ENCODE data around the gene PRADC1.

The PRADC1 gene

DNA sequence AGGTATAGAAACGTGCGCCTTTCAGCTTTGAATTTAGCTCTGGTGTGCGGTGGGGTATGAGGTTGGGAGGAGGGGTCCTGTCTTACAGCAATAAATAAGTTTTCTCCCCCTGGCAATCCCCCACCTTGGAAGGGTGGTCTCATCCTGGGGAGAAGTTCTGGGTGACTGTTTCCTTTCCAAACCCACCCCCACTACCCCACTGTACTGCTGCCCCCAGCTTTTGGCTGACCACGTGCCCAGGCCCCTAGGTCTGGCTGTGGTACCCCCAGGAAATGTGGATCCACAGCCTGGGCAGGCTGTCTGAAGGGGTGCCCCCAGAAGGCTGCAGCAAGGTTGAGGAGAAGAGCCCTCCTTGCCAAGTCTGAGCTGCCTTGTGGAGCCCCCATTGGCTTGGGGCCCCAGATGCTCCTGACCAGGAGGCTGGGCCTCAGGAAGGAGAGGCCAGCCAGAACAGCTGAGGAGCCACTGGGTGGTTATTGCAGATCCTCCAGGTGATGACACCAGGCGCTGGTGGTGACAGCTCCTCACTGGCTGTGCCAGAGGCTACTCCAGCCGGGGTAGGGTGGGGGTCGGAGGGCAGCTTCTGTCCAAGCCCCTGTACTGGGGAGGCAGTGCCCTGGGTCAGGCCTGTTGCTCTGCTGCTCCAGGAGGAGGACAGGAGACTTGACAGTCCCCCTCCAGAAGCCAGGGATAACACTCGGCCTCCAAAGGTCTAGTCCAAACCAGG lies 25.3 kb upstream of the PRADC1 start:
- no peak for DNase-seq

DNA sequence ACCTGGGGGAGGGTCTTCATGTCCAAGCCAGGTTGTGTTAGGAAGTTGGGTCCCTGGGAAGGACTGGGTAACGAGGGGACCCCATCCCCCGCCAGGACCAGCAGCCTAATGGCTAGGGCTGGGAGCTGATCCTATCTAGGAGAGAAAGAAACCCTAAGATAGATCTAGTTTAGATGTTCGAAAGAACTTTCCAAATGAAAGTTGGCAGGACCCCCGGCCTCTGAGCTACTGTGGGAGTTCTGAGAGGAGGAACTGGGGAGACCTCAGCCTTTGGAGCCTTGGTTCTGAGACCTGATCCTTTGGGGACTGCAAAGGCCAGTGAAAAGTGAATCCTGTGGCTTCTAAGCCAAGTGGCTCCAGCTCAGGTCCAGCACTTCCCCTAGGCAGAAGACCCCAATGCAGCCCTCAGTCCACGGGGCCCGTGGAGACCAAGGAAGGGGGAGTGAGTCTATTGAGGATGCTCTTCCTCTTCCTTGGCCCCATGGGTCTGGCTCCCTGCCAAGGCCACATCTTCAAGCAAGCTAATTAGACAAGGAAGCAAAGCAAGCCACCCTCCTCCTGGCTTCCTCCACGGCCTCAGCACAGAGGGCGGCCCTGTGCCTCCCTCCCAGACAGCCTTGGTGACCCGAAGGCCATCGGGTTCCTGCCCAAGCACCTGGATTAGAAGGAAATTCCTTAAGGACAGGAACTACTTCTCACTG lies 24.5 kb upstream of the PRADC1 start:
- DNase-seq, result peak; percentile 60

DNA sequence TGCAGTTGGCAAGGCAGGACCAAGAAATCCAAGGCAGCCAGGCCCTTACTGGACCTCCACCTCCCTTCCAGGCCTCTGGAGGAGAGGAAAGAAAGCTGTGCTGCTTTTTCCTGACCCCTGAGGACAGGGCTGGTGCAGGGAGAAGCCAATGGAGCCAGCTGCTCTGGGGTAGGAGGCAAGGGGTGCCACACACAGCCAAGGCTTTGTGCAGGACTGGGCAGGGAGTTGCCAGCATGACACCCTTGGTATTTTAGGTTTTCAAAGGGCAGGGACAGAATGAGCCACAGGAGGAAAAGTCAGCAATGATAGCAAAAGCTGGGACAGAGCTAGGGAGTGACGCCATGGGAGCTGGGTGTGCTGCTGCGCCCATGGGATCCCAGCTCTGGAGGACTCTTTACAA lies 24.0 kb upstream of the PRADC1 start:
- DNase-seq, result no peak

DNA sequence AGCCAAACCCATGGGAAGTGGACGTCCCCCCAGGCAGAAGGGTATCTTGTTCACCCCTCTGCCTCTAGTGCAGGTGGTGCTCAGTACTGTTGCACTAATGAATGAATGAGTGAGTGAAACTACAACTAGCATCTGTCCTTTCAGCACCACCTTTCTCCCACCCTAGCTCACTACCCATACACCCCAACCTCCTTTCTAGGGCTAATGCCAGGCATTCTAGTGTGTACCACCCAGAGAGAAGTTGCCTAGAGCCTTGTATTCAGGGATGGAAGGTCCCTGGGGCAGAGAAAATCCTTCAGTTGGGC lies 23.5 kb upstream of the PRADC1 start:
- no peak for DNase-seq

DNA sequence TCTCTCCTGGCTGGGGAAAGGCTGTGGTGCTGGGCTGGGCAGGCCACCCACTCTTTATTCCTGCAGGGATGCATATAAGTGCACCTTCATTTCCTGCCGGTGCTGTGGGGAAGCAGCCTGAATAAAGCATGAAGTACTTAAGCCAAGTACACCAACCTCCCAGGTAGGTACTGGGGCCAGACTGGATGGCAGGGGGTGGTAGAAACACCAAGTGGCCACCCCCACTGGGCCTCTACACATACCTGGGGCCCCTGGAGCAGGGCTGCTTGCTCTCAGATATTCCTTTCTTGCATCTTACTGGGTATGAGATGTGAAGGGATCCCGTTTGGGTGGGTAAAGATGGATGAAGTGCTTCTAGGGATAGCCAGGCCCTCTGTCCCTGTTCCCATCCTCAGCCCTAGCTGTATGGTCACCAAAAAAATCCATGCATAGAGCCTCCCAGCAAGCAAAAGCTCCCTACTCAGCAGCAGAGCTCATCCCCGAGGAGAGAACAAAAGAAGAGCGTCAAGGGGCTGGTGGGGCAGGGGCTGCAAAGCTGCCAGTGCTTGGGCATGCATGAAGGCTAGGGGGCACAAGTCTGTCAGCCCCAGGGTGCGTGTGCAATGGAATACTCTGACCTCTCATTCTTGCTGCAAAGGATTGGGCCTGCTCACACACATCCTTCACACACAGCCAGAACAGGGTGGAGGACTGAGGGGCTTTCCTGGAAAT lies 23.0 kb upstream of the PRADC1 start:
- DNase-seq, result no peak

DNA sequence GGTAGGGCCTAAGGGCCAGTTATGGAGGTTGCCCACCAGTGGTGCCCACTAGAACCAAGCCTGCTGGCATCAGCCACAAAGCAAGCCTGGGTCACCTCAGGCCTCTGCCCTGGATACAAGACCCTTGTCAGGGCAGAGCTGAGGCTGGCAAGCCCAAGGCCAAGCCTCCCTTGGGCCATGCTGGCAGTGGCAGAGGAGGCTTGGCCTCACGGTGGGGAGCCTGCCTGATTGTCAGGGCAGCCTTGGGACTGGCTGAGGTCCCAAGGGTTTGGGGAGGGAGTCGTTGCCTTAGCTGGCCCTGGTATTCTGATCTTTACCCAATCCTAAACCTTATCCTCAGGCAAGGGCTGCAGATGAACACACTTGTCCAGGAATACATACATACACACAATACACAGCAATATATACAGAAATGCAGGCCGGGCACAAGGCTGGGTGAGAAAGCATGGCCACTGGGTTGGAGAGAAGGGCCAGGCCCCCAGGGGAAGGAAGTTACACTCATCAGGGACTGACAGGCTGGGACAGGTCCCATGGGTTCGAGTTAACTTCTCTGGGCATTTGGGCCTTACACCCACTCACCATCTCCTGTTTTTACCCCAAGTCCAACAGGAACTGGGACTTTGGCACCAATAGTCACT lies 22.1 kb upstream of the PRADC1 start:
- DNase-seq, result no peak

DNA sequence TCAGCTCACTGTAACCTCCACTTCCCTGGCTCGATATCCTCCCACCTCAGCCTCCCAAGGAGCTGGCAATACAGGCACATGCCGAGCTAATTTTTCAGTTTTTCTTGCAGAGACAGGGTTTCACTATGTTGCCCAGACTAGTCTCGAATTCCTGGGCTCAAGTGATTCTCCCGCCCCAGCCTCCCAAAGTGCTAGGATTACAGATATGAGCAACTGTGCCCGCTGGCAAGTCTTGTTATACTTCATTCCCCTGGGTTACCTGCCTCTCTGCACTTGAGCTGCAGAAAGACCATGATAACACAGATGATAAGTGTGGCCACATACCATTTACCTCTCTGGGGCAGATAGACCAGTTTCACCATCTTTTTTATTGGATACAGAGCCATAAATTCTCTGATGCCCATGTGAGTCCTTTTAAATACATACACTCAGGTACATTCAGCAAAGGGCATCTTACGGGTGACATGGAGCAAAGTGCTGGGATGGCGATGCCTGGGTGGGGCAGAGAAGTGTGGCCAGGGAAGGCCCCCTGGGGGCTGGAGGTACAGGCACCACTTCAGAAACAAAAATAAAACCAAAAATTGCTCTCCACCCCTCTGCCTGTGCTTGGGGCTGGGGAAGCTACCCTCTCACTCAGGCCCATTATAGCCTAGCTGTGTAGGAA lies 21.4 kb upstream of the PRADC1 start:
- no peak for DNase-seq

DNA sequence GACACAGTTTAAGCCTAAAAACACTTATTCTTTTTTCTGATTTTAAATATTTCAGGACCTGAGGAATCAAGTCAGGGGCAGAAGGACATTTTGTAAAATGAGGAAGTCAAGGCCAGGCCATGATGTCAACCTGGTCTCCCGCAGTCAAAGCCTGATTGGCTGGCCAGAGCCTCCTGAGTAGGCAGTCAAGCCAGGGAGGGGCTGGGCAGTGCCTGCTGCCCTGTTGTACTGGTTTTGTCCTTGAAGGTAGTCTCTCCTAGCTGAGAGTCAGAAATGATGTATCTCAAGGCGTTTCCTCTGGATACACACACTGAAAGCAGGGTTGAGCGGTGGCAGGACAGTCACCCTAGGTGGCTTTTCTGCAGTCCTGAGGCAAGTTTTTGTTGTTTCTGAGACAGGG lies 20.9 kb upstream of the PRADC1 start:
- DNase-seq, result no peak

DNA sequence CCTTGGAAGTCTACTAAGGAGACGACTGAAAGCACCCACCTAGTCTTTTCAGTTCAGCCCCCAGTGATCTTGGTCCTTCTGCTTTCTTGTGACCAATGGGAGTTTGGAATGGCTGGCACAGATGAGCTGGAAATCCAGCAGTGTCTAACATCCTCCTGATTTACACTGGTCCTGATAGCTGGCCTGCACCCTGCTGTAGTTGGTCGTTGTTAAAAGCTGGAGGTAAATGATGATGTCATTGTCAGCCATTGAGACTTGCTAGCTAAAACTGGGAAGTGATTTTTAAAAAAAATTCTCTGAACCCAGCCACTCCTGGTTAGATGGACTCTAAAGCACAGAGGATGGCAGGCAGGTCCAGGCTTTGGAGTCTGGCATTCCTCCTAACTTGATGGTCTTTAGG lies 20.4 kb upstream of the PRADC1 start:
- no peak for DNase-seq

DNA sequence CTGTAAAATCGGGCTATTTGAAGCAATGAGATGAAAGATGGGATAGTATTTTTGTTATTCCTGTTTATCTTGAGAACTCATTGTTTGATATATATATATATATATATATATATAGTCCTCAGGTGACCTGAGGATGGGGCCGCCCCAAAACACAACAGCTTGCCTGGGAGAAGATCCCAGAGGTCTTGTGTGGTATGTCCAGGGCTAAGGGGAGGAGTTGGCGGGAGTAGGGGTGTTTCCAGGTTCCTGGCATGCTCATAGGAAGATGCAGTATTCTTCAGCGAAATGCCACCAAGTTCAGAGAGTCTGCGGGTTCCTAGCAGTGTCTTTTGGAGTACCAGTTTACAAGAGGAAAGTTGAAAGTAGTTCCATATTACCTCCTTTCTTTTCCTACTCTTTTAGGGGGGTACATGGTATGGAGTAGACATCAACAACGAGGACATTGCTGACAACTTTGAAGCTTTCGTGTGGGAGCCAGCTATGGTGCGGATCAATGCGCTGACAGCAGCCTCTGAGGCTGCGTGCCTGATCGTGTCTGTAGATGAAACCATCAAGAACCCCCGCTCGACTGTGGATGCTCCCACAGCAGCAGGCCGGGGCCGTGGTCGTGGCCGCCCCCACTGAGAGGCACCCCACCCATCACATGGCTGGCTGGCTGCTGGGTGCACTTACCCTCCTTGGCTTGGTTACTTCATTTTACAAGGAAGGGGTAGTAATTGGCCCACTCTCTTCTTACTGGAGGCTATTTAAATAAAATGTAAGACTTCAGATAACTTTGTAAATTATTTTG lies 19.4 kb upstream of the PRADC1 start:
- no peak for DNase-seq

DNA sequence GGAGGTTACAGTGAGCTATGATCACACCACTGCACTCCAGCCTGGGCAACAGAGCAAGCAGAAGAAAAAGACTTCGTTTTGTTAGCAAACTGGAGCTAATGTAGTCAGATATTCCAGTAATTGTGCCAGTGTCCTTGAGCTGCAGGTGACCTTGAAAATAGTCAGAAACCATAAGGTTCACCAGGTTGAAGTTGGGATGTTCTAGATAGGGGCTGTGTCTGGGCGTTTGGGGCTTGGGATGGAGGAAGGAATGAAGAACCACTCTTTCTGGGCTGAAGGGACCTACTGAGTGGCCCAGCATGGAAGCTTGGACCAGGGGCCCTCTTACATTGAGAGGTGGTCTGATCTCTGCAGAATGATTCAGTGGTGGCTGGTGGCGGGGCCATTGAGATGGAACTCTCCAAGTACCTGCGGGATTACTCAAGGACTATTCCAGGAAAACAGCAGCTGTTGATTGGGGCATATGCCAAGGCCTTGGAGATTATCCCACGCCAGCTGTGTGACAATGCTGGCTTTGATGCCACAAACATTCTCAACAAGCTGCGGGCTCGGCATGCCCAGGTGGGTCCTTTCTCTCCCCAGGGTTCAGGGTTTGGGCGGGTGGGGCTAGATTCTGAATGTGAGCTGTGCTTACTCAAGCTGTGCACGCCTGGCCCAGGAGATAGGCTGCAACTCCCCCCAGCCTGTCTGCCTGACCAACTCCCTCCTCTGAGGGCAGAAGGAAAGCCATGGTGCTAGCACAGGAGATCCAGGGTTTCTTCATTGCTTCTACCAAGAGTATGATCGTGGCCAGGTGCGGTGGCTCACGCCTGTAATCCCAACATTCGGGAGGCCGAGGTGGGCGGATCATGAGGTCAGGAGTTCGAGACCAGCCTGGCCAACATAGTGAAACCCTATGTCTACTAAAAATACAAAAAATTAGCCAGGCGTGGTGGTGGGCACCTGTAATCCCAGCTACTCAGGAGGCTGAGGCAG lies 18.1 kb upstream of the PRADC1 start:
- no peak for DNase-seq

DNA sequence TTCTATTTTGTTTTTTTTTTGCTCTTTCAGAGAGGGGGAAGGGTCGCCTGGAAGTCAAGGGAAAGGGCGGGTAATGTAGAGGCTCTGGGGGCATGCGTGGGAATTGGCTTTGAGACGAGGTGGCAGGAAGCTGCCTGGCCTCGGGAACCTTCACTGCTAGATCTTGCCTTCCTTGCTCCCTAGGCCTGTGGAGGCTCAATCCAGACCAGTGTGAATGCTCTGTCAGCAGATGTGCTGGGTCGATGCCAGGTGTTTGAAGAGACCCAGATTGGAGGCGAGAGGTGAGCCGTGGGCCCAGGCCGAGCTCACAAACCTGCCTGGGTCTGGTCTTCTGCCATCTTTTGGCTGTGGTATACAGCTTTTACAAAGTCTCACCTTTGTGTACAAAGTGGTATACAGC lies 16.6 kb upstream of the PRADC1 start:
- DNase-seq, result no peak

DNA sequence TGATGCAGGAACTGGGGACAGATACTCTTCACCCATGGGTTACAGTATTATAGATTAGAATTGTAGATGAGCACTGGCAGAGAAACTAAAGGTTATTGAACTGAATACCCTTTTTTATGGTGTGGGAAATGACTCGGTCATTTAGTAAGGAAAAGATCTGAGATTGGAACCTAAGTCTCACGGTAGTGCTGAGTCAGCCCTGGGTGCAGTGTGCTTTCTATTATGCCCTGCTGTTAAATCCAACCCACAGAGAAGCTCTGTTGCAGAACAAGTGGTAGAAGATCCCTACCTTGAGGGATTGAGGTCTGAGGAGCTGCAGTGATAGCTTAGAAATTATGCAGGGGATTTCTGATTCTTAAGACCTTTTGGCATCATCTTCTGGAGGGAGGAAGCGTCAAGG lies 13.8 kb upstream of the PRADC1 start:
- DNase-seq, result no peak

DNA sequence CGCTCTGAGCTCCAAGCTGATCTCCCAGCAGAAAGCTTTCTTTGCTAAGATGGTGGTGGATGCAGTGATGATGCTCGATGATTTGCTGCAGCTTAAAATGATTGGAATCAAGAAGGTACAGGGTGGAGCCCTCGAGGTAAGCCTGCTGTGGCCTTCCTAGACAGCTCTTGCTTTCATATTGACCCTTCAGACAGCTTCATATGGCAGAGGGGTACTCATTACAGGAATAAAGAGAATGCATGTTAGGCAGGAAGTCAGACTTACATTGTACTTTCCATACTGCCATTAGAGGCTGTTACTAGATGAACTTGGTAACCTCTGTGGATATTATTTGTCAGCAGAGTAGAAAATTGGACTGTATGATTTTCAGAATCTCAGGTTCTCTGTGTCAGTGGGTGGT lies 11.5 kb upstream of the PRADC1 start:
- DNase-seq, result no peak

DNA sequence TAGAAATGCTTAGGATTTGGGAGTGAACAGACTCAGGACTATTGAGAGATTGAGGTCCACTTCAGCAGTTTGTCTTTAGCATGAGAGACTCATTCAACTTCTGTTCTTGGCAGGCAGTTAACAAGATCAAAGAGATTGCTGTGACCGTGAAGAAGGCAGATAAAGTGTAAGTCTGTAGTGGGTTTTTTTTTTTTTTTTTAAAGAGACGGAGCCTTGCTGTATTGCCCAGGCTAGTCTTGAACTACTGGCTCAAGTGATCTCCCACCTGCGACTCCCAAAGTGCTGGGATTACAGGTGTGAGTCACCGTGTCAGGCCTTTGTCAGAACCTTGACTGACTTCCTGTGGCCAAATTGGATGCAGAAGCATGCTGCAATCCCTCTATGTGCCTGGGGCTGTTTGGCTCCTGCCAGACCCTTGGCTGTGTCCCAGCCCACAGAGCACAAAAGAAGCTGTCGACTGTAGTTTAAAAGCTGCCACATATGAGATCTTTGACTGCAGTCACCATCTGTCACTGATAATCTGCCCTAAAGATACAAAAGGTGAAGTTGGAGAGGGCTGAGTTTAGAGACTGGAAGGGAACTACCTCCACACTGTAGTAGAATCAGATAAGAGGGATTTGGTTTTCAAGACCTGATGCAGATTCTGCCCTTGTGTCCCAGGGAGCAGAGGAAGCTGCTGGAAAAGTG lies 11.0 kb upstream of the PRADC1 start:
- no peak for DNase-seq

DNA sequence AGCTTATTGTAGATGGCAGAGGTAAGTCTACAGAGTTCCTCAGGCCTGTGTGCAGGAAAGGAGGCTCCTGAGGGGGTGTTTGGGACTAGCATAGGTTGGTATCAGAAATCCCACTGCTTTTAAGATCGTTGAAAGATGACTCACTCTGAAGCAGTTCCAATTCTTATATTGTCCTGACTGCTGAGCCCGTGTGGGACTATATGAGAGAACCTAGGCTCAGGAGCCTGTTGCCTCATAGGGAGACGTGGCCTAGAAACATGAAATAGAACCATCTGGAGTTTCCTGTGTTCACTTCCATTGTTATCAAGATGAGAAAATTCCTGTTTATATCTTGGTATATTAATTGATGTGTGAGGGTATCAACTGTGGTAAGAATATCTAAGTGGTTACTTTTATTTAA lies 6.7 kb upstream of the PRADC1 start:
- DNase-seq, result no peak

DNA sequence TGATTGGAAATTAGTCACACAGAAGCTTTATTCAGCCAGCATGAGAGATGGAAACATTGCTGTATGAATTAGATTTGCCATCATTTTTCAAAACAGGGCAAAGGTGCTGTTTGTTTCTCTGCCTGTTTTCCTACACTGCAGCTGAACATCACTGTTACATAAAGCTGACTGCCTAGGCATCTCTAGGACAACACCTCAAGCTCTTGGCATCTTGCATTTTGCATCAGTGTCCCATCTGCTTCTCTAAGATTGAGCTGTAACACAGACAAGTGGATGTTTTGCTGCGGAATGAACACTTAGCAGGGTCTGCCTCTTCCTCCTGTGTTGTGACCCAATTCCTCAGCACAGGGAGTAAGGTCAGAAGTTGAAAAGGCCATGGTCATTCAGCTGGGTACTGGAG lies 5.9 kb upstream of the PRADC1 start:
- no peak for DNase-seq

DNA sequence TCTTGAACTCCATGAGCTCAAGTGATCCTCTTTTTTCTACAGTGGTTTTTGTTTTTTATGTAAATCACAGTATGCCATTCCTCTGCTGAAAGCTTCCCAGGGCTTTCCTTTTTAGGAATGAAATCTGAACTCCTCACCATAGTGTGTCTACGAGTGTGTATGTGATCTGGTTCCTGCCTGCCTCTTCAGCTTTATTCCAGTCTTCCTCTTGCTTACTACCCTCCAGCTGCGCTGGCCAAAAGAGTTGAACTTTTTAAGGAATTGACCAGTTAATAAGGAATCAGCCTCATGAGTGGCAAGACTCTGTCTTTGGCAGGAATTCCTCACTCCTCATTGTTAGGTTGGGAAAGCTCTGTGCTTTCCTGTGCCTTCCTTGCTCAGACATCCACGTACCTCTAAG lies 5.1 kb upstream of the PRADC1 start:
- DNase-seq, result no peak

DNA sequence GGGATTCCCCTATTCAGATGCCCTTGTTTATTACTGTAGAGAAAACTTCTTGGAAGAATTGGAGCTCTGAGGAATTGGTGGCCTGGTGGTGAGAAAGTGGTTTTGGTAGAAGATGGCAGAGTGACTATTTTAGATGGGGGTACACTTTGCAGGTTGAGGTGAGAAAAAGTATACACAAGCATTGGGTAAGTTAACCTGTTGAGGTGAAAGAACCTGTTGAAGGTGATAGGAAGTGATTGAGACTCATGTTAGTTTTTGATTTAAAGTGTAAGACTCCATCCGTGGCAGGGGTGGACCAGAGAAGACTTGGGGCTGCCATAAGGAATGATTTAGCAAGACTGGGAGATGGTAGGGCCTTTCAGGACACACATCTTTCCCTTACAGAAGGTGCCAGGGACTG lies 4.1 kb upstream of the PRADC1 start:
- DNase-seq, result no peak

DNA sequence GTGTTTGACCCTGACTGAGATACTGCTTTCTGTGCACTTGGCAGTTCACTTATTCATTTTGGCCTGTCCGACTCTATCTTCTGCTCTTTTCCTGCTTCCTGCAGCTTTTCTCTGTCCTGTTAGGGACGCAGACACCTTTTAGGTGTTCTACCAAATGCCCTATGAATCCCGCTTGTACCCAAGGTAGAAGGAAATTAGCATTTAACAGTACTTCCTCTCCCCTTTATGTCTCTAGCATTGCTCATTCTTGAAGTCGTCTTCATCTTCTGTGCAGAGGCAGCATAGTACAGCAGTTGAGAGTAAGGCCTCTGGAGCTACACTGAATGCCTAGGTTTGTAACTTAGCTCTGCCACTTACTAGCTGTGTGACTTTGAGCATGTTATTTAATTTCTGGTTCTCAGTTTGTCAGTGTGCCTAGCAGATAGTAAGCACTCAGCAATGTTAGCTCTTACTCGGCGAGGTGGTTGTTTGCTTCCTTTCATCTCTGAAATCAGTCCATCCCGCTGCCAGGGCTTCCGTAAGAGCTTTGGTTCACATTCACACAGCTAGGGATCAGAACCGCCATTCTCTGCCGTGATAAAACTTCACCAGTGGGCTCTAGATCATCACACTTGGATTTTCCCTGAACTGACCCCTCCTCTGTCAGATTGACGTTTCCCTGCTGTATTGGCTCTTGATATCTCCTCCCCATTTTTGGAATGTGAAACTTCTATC lies 2.4 kb upstream of the PRADC1 start:
- no peak for DNase-seq
